Subcutaneous preadipocyte (primary cell): ENCODE data around the gene OR6K3. TPM values are rescaled to one million over a fixed set of nuclear protein-coding genes. Genes with fewer than 3 reads are reported as not detected.

Experiments used
- total RNA-seq: library from RNA; depleted of rRNA; stranded (reverse); fragments of >200 nt; gene quantifications from 2 replicates; pipeline ENCODE4 v1.2.3, GENCODE V29; 2012

Gene OR6K3
- total RNA-seq: not detected in 2 replicates

GRCh38 chr1:158720620-158721019 is at the start of gene OR6K3:
TSS of gene OR6K3 (minus strand) at chr1:158720720. CDS start at chr1:158718115, 2,605 bp downstream.

GRCh38 chr1:158754420-158754819 is 33.9 kb upstream of the OR6K3 start, which contains the start of gene OR6K6:
TSS of gene OR6K6 (plus strand) at chr1:158754720. CDS start at chr1:158754888, 168 bp downstream.

GRCh38 chr1:158700552-158700951 is 20.0 kb downstream of the OR6K3 start, which contains the start of gene OR6K2:
TSS of gene OR6K2 (minus strand) at chr1:158700652. CDS start at chr1:158700652, 0 bp downstream.

GRCh38 chr1:158686111-158687009 is 34.2 kb downstream of the OR6K3 start, which contains the start of gene SPTA1:
TSS of gene SPTA1 (minus strand) at chr1:158686715. CDS start at chr1:158686517, 198 bp downstream.

Other genes starting within 250 kb of the OR6K3 start
- not detected in 2 replicates for gene OR10R2, start 248.5 kb downstream of the OR6K3 start, total RNA-seq
- gene OR6Y1, start 166.3 kb downstream of the OR6K3 start, total RNA-seq: not detected in 2 replicates
- gene OR6P1, start 150.1 kb downstream of the OR6K3 start, total RNA-seq: not detected in 2 replicates
- gene OR10X1, start 140.8 kb downstream of the OR6K3 start, total RNA-seq: not detected in 2 replicates
- gene OR10Z1, start 115.5 kb downstream of the OR6K3 start, total RNA-seq: not detected in 2 replicates
- gene SPTA1, start 34.0 kb downstream of the OR6K3 start, total RNA-seq: under 0.01 TPM in 1 of 2 replicates, not detected in the other
- not detected in 2 replicates for gene OR6K2, start 20.1 kb downstream of the OR6K3 start, total RNA-seq
- not detected in 2 replicates for gene OR6K6, start 34.0 kb upstream of the OR6K3 start, total RNA-seq
- gene OR6N1, start 51.5 kb upstream of the OR6K3 start, total RNA-seq: not detected in 2 replicates
- gene OR6N2, start 60.5 kb upstream of the OR6K3 start, total RNA-seq: not detected in 2 replicates
- gene MNDA, start 110.6 kb upstream of the OR6K3 start, total RNA-seq: not detected in 2 replicates
- 0.20 and 2.6 TPM in 2 replicates for gene PYHIN1, start 210.8 kb upstream of the OR6K3 start, total RNA-seq